ENCODE measurements around the gene ACER3. TPM values are rescaled to one million over a fixed set of nuclear protein-coding genes. Genes with fewer than 3 reads are reported as not detected.
"Not testable (repeated sequence)": the region's sequence is repeated elsewhere in the genome, so short reads cannot be mapped to it uniquely, and the experiment has no call there.

The ACER3 gene
- total RNA-seq, 3 donors from 2014 or later: 32.3 to 45.7 (median 39.2) TPM

- H3K9me3 ChIP-seq: no peaks in the 10 kb centered on the region
- H3K4me1 ChIP-seq (ENCODE audit: low read depth): no peaks in the 10 kb centered on the region
- H3K4me3 ChIP-seq: no peak overlapping the region
- no peak for TF ChIP-seq CTCF (IDR thresholded peaks at IDR 0.05)
- DNase-seq: no peak
- H3K36me3 ChIP-seq (ENCODE audit: low read depth): no peaks in the 10 kb centered on the region
- ATAC-seq: no peak
- intact Hi-C loops (cut with DNase I, micrococcal nuclease): no loop called here
These were observed 36.5 kb downstream of the ACER3 start for GRCh38 chr11:76897233-76897632.

GRCh38 chr11:76901144-76901543 is 40.4 kb downstream of the ACER3 start:
- H3K9me3 ChIP-seq: no peaks in the 10 kb centered on the region
- DNase-seq: no peak
- no peak overlapping the region for H3K4me3 ChIP-seq
- no peak for TF ChIP-seq CTCF (IDR thresholded peaks at IDR 0.05)
- no peaks in the 10 kb centered on the region for H3K36me3 ChIP-seq (ENCODE audit: low read depth)
- intact Hi-C loops (cut with DNase I, micrococcal nuclease): no loop called here
- no peak for ATAC-seq
- peaks cover 3% of the 10 kb centered on the region for H3K4me1 ChIP-seq (ENCODE audit: low read depth)

GRCh38 chr11:76901622-76902021 is 40.9 kb downstream of the ACER3 start:
- DNase-seq; ATAC-seq; intact Hi-C loops (cut with DNase I, micrococcal nuclease); H3K36me3 ChIP-seq (ENCODE audit: low read depth); H3K4me1 ChIP-seq (ENCODE audit: low read depth); H3K4me3 ChIP-seq; H3K9me3 ChIP-seq: not testable (repeated sequence)

- ATAC-seq (no peak), DNase-seq (no peak)
- no peaks in the 10 kb centered on the region for H3K9me3 ChIP-seq
- TF ChIP-seq CTCF (IDR thresholded peaks at IDR 0.05): no peak
- intact Hi-C loops (cut with DNase I, micrococcal nuclease): no loop called here
- H3K4me1 ChIP-seq (ENCODE audit: low read depth): peaks cover 3% of the 10 kb centered on the region
- no peak overlapping the region for H3K4me3 ChIP-seq
- no peaks in the 10 kb centered on the region for H3K36me3 ChIP-seq (ENCODE audit: low read depth)
These were observed 41.6 kb downstream of the ACER3 start for GRCh38 chr11:76902121-76903014.

GRCh38 chr11:76903325-76903724 is 42.6 kb downstream of the ACER3 start:
- intact Hi-C loops (cut with DNase I, micrococcal nuclease): no loop called here
- H3K4me1 ChIP-seq (ENCODE audit: low read depth): peaks cover 3% of the 10 kb centered on the region
- ATAC-seq (peak; percentile 76), DNase-seq (peak in 1 of 3 donors; percentile 53)
- H3K36me3 ChIP-seq (ENCODE audit: low read depth): no peaks in the 10 kb centered on the region
- TF ChIP-seq CTCF (IDR thresholded peaks at IDR 0.05): no peak
- H3K4me3 ChIP-seq: no peak overlapping the region
- no peaks in the 10 kb centered on the region for H3K9me3 ChIP-seq

- DNase-seq: peak in 1 of 3 donors; percentile 19
- H3K4me3 ChIP-seq: no peak overlapping the region
- no peaks in the 10 kb centered on the region for H3K9me3 ChIP-seq
- ATAC-seq: no peak
- no peaks in the 10 kb centered on the region for H3K4me1 ChIP-seq (ENCODE audit: low read depth)
- H3K36me3 ChIP-seq (ENCODE audit: low read depth): no peaks in the 10 kb centered on the region
- intact Hi-C loops (cut with DNase I, micrococcal nuclease): loop anchor here in 1 of 2 donors (10.0 kb wide), 1 partner anchor 176 kb away; no protein-coding TSS in a partner anchor
- TF ChIP-seq CTCF (IDR thresholded peaks at IDR 0.05): no peak
These were observed 50.1 kb downstream of the ACER3 start for GRCh38 chr11:76910620-76911414.
